Activated effector memory CD4-positive, alpha-beta T cell treated with Interleukin-2 at 50 U/mL for 16 hours (primary cell): Measurements from ENCODE around the gene RPRD1B.
"Not testable (repeated sequence)": the region's sequence is repeated elsewhere in the genome, so short reads cannot be mapped to it uniquely, and the experiment has no call there.

Experiments used
- DNase-seq: peaks from one replicate; pipeline ENCODE4 v3.0.0-alpha.2; 2020

Gene RPRD1B

DNA sequence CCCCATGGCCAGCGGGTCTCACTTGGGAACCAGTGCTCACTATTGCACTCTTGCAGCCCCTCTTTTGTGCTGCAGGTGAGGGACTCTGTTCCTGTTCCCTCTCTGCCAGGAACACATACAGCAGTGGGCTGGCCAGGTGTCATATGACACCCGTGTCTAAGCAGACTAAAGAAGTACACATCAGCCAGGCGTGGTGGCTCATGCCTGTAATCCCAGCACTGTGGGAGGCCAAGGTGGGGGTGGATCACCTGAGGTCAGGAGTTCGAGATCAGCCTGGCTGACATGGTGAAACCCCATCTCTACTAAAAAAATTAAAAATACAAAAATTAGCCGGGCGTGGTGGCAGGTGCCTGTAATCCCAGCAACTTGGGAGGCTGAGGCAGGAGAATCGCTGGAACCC lies 74.4 kb downstream of the RPRD1B start:
- not testable (repeated sequence) for DNase-seq

DNA sequence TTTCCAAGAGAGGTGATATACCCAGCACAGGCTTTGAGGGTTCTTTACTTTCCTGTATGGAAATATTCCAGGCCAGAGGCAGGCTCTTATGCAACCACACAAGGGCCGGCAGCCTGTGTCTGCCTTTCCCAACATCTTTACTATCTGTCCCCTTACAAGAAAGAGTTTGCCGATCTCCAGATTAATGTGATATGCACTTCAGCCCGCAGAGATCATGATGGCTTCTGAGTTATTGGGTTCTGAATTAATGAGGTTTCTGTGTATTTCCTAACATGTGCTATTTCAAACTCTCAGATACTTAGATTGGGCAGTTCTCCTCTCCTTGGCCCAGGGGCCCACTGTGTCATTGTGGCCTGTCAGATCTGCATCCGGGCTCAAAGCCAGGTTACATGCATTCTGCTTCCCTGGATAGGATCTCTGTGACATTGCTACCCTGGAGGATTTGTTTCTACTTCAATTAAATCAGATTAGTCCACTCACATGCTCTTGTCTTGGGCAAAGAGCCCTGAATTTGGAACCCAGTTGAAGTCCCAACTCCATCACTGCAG lies 75.0 kb downstream of the RPRD1B start:
- DNase-seq: no peak

DNA sequence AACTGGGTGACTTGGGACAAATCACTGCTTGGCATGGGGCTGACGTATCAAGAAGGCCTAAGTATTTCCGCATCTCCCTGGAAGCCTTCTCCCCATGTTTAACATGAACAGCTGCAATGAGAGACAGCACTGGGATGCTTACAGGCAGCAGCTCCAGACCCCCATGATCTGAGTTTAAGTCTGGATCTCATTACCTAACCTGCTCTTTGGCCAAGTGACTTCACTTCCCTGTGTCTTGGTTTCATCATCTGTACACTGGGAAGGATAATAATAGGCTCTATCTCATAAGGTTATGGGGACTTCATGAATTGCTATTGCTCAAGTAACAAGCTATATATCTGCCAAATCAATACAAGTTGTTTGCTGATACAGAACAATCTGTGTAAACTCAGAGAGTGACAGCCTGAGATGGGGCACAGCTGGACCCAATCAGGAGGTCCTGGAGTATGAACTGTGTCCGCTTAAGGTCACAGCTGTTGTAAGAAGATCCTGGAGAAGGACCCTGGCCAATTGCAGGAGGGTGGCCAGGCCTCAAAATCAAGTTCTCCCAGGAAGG lies 75.5 kb downstream of the RPRD1B start:
- no peak for DNase-seq

DNA sequence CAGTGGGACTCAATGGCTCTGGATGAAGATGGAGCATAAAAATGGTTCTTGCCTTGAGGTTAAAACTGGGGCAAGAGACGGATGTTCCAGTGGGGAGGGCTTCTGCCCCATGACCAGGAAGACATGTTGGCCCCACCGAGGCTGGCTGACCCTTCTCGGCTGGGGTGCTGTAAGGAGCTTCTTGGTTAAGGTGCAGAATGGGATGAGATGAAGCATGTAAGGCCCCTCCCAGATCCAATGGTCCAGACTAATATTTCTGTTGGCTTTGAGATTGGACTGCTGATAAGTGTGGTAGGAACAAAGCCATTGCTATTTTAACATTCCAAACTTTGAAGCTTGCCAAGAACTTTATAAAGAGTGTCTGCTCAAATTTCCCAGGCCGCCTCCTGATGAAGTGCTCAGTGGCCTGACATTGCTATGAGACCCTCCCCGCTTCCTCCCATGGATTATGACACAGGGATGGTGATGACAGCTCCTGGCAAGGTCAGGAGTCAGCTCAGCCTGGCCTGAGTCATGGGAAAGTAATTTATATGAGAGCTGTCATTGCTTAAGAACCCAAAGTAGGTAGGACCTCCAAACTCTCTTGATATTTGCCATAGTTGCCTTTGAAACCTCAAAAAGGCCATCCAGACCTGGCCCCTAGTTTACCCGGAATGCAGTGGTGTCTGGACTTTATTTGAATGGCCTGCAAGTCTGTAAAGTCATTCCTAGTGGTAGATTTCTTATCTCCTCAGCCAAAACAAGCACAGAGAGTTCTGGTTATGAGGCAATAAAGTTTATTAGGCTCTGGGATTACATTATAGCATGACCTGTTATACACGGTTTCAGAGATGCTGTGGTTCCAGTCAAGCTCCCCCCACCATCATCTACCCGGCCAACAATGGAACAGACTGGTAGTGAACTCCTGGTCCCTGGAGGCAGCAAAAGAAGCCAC lies 76.3 kb downstream of the RPRD1B start:
- no peak for DNase-seq

DNA sequence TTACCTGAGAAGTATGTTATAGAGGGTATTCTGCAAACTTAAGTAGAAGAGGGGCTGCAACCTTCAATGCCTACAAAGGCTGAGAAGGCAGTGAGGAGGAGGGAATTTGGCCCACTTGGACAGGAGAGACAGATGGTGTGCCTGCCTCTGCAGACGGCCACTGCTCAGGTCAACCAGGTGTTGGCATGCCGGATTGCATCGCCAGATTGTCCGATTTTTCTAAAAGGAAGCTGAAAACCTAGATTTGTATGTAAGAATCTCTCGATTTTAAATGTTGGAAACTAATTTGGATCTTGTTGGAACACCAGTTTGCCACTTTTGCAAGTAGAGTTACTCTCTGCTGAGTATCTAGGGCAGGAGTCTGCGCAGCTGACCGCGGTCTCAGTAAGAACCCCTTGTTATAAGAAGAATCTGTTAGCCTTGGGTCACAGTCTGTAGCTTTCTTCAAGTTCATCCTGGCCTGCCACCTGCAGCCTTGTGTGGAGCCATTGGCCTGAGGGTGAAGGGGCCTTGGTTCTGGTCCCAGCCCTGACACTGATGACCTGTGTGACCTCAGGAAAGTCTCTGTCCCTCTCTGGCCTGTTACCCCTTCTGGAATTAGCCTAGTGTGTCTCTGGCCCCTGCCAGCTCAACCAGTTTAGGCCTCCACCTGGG lies 77.1 kb downstream of the RPRD1B start:
- no peak for DNase-seq

DNA sequence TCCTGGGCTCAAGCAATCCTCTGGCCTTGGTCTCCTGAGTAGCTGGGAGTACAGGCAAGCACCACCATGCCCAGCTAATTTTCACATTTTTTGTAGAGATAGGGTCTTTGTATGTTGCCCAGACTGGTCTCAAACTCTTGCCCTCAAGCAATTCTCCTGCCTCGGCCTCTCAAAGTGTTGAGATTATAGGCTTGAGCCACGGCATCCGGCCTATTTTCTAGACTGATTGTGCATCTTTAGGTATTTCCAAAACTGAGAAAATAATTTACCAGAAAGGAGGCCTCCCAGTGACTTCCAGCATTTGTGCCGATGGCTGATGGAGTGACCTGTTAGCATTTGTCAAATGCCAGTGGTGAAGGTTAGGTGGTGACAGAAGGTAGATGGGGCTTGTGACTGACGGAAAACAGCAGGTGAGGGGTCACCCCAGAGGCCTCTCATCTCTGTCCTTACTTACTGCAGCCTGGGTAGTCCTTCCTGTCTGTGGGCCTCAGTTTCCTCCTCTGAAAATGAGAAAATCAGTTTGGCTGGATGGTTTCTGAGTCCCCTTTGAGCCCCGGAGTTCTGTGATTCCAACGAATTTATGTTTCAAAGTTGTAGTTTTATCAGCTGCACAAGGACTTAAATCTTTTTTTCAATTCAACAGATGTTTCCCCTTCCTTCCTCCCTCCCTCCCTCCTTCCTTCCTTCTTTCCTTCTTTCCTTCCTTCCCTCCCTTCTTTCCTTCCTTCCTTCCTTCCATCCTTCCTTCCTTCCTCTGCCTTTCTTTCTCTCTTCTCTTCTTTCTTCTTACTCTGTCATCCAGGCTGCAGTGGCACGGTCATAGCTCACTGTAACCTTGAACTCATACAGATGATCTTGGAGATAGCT lies 78.1 kb downstream of the RPRD1B start:
- no peak for DNase-seq

DNA sequence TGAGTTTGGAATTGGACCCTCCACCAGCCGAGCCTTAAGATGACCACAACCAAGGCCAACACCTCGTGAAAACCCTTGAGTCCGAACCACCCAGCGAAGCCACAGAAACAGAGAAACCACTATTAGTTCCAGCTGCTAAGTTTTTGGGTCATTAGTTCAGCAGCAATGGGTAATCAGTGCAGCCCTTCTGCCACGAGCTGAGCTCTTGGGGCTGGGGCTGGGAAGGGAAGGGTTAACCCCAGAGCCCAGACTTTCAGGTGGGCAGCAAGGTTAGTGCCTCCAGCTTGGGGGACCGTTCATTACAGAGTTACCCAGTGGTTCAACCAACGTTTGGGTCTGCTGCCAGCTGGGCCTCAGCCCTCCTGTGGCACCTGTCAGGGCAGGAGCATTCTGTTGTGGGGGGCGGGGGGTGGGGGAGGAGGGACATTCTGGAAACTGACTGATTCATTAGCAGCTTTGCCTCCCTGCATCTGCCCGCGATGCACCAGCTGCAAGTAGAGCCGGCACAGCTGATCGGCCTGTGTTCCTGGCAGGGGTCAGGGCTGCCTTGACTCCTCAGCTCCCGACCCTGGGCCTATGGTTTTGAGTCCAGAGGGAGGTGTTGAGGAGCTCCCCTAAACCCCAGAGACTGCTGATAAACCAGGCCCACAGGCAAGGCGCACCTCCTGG lies 78.8 kb downstream of the RPRD1B start:
- no peak for DNase-seq

DNA sequence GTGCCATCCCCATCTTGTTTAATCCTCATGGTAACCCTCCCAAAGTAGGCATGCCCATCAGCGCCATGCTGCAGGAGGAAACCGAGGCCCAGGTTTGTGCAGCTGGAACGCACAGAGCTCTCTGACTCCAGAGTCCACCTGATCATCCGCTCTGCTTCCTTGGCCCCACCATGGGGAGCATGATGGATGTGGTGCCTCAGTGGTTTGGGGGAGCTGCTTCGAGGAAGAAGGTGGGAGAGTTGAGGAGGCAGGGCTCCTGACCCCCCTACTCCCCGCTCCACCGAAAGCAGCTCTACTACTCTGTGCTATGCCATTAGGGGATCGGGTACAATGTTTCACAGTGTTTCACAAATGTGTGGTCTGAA lies 79.4 kb downstream of the RPRD1B start:
- no peak for DNase-seq

DNA sequence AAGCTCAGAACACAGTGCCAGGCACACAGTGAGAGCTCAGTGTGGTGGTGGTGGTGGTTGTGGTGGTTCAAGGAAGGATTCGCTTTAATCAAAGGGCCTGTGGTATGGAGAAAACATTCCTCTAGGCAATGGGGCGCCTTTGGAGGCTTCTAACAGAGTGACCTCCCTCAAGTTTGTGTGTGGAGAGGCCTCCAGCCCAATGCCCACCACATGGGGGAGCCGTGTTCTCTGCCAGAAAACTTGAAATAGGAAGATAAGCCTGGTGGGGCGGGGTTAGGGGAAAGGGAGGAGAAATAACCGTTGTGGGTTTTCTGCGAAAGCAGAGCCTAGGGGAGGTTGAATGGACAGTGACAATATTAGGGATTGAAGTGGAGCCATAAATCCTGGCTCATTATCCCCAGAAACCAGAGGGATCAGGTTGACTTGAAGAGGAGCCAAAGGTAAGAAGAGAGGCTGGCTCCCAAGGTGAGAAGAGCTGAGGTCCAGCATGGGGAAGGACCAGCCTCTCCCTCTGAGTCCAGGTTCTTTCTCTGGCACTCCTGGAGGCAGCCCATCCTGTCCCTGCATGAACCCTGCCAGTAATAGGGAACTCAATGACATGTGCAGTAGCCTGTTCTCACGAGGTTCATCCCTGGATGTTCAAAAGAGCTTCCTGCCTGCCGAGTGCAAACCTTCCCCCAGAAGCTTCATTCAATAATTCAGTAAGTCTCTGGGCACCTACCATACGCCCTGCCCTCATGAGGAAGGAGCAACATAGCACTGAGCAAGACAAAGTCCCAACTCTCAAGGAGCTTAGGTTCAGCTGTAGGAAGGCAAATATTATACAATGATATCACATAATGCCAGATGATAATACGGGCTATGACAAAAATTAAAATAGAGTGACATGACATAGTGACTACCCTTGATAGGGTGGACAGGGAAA lies 80.1 kb downstream of the RPRD1B start:
- no peak for DNase-seq

DNA sequence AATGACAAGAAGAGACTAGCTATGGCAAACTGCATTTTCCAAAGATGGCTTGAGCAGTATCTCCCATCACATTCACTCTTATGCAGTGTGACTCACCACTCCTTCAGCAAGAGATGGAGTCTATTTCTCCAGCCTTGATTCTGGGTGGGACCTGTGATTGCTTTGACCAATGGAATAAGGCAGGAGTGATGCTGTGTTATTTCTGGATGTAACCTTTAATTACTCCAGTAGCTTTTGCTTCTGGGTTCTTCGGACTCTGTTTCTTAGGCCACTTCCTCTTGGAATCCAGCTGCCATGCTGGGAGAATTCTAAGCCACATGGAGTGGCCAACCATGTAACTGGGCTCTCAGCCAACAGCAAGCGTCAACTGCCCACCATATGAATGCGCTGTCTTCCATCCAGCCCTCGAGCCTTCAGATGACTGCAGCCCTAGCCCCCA lies 80.8 kb downstream of the RPRD1B start:
- no peak for DNase-seq

DNA sequence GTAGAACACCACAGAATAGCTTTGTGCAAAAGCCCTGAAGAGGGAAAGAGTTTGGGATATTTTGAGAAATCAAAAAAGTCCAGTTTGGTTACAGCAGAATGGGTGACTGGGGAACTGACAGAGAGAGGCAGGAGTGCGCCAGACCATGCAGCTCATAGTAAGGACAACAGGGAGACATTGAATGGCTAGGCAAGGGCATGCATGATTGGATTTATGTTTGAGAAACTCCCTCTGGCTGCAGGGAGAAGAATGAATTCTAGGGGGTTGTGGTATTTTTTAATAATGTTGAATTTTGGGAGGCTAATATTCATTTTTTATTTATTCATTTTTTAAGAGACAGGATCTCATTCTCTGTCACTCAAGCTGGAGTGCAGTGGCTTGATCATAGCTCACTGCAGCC lies 81.7 kb downstream of the RPRD1B start:
- no peak for DNase-seq

DNA sequence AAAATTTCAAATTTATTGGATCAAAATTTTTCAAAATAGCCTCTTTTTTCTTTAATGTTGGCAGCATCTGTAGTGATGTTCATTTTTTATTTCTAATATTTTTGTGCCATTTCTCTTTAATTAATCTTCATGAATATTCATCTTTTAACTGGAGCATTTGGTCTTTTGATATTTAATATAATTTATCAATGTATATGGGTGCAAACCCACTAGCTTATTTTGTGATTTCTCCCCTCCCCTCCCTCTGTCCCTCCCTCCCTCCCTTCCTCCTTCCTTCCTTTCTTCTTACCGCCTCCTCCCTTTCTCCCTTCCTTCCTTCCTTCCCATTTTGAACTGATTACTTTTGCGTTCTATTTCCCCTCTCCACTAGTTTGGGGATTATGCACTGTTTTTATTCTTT lies 82.3 kb downstream of the RPRD1B start:
- no peak for DNase-seq

DNA sequence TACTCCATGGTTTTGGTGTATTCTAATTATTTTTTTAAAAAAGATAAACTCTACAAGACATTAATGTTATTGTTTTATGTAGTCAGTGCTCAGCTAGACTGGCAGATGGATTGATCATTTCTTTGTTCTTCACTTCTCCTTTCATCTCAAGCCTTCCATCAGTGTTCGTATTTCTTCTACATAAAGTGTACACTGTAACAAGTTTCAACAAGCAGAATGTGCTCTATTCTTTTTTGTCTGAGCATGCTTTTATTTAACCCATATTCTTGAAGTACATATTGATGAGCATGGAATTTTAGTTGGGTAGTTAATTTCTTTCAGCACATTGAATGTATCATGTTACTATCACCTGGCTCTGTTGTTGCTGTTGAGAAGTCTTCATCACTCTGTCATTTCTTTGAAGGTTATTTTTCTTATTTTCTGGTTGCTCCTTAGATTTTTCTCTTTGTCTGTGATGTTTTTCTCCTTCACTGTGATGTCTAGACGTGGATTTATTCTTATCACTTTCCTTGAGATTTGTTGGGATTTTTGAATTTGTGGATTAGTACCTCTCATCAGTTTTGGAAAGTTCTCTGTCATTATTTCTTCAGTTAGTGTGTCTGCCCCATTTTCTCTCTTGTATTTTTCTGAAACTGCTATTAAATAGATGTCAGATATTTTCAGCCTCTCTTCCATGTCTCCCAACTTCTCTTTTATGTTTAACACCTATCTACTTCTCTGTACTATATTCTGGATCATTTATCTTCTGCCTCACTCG lies 83.0 kb downstream of the RPRD1B start:
- no peak for DNase-seq

DNA sequence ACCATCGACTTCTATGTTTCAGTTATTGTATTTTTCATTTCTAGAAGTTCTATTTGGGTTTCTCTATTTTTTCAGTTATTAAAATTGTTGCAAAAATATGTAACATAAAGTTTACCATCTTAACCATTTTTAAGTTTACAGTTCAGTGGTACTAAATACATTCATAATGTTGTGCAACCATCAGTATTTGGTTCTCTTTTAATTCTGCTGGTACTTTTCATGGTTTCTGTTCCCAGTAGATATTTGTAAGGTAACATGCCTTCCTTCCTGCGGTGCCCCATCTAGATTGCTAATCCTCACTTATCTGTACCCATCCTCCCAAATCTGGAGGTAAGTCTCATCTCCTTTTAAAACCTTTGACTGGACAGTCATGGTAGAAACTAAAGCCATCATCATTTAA lies 83.7 kb downstream of the RPRD1B start:
- DNase-seq: no peak

DNA sequence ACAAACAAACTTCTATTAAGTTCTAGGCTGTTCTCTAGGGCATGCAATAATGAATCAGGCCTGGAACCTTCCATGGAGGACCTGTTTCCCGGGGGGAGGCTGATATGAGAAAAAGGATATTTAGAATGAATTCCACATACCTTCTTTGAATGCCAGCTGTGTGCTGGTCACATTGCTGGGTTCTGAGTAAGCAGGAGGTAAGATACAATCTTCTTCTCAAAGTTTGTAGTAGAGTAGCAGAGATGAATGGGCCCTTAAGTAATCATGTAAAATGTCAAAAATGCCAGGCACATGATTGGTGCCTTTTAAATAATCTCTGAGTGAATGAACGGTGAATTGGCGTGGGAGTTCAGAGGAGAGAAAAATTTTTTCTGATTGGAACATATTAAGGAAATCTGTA lies 84.1 kb downstream of the RPRD1B start:
- no peak for DNase-seq

DNA sequence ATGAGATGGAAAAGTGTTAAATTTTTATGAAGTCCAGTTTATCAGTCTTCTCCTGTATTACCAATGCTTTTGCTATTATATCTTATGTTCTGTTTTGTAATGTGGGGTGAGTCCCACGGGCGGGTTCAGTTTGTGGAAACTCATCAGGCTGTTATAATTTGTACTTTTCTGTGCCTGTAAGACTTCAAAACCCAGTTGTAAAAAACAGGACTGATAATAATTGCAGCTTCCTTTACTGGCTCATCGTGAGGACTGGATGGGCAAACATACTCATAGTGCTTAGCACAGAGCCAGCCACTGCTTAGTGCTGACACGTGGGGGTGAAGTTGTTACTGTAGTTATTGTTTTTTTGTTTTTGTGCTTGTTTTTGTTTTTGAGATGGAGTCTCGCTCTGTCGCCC lies 85.9 kb downstream of the RPRD1B start:
- DNase-seq: no peak

DNA sequence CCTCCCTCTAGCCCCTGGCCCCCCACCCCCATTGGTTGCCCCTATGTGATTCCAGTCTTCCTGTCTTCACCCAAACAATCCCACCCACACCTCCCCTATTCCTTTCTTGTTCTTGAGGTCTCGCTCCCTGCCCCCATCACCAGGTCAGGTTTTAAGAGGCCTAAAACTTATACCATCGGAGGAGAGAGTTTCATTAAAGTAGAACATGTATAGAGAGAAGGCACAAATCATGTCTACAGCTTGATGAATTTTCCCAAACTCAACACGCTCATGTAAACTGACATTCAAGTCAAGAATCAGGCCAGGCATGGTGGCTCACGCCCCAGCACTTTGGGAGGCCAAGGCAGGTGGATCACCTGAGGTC lies 87.1 kb downstream of the RPRD1B start:
- DNase-seq: no peak

DNA sequence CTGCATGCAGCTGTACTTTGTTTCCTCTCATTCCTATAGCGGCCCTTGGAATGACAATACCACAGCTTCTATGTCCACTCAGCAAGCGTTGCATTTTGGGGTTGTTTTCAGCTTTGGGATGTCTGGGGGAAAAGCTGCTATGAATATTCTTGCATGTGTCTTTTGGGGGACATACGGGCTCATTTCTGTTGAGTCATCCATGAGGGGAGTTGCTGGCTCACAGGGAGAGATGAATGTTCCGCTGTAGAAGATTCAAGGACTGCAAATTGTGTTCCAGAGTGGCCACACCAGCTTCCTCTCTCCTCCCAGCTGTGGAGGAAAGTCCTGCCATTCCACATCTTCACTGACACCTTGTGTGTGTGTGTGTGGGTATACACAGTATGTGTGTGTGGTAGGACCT lies 88.2 kb downstream of the RPRD1B start:
- no peak for DNase-seq

DNA sequence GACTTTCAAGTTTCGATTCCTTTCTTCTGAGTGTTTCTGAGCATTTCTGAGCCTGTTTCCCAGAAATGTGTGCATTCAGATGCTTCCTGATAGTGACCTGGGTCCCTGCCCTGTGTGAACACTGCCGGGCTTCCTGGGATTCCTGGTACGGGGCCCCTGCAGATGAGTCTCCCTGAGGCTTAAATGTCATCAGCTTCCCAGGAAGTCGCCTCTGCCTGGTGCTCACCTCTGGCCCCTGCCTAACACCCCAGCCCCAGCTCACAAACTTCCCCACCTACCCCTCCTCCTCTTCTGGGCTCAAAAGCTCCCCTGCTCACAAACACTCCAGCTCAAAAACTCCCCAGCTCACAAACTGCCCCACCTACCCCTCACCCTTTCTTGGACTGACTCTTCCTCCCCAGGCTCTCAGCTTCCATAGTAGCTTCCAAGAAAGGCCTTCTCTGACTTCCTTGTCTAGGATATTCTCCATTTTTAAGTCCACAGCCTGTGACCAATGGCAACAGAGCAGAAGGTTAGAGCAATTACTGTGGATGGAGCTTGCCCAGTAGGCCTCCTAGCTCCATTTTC lies 89.6 kb downstream of the RPRD1B start:
- no peak for DNase-seq
